Fibroblast of skin of back (primary cell): Measurements from ENCODE around the gene ZNF548. TPM values are rescaled to one million over a fixed set of nuclear protein-coding genes. Genes with fewer than 3 reads are reported as not detected.
"Not testable (repeated sequence)": the region's sequence is repeated elsewhere in the genome, so short reads cannot be mapped to it uniquely, and the experiment has no call there.

Experiments
- DNase-seq: peaks from one replicate; pipeline ENCODE4 v3.0.0-alpha.2; 2013
- polyA plus RNA-seq, 2 experiments: library from polyadenylated mRNA; unstranded; fragments of 120-200 nt; gene quantifications; one replicate each; pipeline ENCODE4 v1.2.1, GENCODE V29; 2013; ENCODE audit not compliant: insufficient read length in 2 of 2

ZNF548 gene
- 8.2 TPM for polyA plus RNA-seq (2013, experiment 1 of 2; ENCODE audit: insufficient read length)
- polyA plus RNA-seq (2013, experiment 2 of 2; ENCODE audit: insufficient read length): 7.8 TPM

DNA sequence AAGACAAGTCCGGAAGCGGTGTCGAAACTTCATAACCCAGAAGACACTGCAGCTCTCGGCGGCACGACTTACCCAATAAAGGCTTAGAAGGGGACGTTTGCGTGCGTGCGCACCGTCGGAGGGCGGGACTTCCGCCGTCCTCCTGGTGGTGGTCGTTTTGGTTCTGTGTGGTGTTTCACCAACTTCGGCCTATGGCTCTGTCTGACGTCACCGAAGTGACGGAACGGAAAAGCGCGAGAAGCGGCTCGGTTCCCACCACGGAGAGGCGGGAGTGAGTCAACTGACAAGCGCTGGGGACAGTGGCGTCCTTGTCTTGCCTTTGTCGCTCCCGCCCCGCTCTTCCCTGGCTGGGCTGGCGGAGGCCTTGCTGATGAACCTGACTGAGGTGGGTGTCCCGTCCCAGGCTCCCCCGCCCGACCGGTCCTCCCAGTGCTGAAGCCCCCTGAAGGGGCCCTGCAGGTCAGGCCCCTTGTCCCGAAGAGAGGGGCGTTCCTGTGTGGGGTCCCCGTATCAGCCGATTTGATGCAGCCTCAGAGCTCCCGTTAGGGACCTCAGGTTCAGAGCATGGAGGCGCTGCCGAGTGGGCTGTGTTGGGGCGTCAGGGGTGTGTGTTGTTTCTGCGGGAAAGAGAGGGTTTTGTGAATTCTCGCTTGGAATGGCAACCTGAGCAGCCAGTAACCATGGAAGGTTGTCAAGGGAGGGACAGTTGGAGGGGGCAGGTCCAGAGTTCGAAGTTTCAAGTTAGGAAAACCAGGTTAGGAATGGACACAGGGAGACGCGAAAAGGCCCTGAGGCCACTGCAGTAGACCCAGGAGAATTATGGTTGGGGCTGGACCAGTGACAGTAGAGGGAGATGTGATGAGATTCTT is at the start of gene ZNF548:
Gene ZNF548, plus strand, starts transcription at position 125 of the 869 bp plus-strand sequence. Its CDS starts 246 bp downstream, at position 371.
- DNase-seq: peak; percentile 100

DNA sequence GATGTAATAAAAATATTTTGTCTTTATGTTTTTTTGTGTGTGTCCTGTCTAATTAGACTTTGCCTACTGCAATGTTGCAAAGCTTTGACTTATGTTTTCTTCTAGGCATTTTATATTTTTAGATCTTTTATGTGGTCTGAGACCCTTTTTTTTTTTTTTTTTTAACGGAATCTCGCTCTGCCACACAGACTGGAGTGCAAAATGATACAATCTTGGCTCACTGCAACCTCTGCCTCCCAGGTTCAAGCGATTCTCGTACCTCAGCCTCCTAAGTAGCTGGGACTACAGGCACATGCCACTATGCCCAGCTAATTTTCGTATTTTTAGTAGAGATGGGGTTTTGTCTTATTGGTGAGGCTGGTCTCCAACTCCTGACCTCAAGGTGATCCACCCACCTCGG is 47.1 kb upstream of the ZNF548 start:
- DNase-seq: no peak

DNA sequence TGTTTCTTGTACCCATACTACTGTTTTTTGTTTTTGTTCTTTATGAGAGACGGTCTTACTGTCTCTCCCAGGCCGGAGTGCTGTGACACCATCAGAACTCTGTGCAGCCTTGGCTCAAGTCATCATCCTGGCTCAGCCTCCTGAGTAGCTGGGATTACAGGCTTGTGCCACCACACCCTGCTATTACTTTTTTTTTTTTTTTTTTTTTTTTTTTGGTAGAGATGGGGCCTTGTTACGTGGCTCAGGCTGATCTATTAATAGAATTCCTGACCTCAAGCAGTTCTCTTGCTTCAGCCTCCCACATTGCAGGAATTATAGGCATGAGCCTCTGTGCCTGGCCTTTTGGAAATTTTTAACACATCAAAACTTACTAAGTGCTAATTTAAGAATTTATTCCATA is 41.5 kb upstream of the ZNF548 start:
- peak; percentile 71 for DNase-seq

DNA sequence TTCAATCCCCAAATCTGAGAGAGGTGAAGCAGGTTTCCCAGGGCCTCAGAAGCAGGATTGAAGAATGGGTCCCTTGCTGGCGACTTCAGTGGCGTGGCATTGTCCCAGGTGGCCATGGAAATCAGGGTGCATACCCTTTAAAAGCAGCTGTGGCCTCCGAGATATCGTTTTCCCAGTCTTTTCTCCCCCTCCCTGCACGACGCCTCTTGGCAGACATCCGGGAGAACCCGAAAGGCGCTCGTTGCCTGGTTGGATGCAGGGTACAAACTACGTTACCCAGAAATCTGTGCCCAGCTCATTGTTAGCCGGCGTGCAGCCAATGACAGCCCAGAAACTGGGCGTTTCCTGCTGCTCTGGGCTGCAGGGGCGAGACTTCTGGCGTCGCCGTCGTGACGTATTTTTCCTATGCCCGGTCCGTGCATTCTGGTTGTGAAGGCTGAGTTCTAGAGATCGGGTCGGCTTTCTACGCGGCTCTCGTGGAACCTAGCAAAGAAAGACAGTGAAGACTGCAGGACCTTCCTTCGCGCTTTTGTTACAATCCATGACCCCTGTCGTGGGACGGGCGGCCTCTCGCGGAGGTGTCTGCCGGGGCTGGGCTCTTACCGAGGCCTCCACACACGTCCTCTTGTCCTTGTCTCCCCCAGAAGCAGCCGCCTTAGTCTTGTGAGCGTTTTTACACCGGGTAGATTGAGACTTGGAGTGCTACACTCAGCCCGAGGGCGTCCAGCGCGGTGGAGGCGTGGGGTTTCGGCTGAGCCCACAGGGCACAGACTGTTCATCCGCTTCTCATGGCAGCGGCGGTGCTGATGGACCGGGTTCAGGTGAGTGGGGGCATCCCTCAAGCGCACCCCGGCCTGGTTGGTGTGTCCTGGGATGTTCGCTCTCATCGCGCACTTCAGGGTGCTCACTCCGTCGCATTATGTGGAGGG is 38.5 kb upstream of the ZNF548 start, which contains the start of gene ZNF304:
Gene ZNF304, plus strand, starts transcription at position 395 of the 929 bp plus-strand sequence. Its CDS starts 394 bp downstream, at position 789.
- DNase-seq: peak; percentile 97

DNA sequence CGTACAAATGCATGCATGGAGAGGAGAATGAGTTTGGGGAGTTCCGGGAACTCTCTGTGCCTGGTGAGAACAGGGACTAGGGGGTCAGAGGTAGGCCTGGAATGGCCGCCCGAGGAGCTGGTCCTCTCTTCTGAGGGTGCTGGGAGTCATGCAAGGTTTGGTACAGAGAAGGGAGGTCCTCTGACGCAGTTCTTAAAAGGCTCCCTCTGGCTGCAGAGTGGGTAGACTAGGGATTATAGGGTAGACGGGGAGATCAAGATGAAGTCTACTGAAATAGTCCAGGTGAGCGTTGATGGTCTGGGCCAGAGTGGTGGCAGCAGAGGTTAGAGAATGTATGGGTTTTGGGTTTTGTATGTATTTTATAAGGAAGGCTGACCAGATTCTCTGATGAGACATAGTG is 37.8 kb upstream of the ZNF548 start:
- no peak for DNase-seq

DNA sequence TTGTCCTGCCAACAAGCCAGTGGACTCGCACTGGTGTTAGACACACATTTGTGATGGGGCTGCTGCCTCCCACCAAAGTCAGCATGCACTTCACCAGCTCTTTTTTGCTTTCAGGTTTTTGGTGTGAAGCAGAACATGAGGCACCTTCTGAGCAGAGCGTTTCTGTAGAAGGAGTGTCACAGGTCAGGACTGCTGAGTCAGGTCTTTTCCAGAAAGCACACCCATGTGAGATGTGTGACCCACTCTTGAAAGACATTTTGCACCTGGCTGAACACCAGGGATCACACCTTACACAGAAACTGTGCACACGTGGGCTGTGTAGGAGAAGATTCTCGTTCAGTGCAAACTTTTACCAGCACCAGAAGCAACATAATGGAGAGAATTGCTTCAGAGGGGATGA is 33.7 kb upstream of the ZNF548 start:
- DNase-seq: no peak

DNA sequence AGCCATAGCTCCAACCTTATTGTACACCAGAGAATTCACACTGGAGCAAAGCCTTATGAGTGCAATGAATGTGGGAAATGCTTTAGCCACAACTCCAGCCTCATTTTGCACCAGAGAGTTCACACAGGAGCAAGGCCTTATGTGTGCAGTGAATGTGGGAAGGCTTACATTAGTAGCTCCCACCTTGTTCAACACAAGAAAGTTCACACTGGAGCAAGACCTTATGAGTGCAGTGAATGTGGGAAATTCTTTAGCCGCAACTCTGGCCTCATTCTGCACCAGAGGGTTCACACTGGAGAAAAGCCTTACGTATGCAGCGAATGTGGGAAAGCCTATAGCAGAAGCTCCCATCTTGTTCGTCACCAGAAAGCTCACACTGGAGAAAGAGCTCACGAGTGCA is 32.2 kb upstream of the ZNF548 start:
- DNase-seq: no peak

DNA sequence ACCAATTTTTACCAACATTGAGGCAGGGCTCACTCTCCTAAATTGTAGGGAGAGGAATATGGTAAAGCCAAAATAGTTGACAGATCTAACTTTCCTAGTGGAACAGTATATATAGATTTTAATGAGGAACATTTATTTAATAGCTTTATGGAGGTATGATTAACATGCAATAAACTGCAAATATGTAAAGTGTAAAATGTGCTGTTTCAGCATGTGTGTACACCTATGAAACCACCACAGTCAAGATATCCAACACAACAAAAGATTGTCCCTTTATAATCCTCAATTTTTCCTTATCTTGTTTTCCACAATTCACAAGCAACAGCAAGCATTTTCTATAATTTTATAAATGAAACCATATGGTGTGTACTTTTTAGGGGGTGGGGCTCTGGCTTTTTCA is 30.4 kb upstream of the ZNF548 start:
- DNase-seq: no peak

DNA sequence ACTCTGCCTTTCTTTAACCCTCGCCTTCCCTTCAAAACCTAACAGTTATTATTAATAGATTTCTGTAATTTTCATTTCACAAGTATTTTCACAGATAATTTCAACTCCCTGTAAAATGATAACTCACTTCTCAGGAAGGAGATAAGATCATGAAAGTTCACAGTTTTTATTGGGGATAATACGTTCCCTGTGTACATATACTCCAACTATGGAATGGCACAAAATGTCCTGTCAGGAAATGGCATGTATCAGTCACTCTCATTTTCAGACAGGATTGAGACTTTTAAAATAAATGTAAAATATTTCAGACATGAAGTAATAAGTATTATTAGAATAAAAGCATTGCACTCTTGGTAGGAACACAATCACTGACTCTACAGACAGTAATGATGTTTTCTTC is 27.2 kb upstream of the ZNF548 start:
- no peak for DNase-seq

DNA sequence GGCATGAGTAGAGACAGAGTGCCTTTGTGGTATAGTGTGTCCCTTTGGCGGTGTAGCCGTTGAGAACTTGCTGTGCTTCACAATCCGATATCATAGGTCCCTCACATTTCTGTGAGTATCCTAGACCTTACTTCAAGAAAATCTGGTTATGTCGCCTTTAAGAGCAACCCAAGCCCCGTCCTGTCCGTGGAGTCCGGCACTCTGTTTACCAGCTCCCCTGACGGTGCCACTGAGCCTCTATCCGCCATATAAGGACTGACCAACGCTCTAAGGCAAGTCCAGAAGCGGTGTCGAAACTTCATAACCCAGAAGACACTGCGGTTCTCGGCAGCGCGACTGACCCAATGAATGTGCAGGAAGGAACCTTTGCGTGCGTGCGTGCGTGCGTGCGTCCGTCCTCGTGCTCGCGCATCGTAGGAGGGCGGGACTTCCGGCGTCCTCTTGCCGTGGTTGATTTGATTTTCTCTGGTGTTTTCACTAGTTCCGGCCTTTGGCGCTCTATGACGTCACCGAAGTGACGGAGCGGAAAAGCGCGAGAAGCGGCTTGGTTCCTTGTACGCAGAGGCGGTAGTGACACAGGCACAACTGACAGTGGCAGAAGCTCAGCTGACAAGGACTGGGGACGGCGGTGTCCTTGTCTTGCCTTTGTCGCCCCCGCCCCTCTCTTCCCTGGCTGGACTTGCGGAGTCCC is 26.5 kb upstream of the ZNF548 start, which contains the start of the genes TRAPPC2B and ZNF547:
Gene TRAPPC2B, plus strand, starts transcription at position 555 of the 691 bp plus-strand sequence. CDS start 1,283 bp downstream, outside the sequence.
Gene ZNF547, plus strand, starts transcription at position 555 of the 691 bp plus-strand sequence. CDS start 5,005 bp downstream, outside the sequence.
- DNase-seq: peak; percentile 100

DNA sequence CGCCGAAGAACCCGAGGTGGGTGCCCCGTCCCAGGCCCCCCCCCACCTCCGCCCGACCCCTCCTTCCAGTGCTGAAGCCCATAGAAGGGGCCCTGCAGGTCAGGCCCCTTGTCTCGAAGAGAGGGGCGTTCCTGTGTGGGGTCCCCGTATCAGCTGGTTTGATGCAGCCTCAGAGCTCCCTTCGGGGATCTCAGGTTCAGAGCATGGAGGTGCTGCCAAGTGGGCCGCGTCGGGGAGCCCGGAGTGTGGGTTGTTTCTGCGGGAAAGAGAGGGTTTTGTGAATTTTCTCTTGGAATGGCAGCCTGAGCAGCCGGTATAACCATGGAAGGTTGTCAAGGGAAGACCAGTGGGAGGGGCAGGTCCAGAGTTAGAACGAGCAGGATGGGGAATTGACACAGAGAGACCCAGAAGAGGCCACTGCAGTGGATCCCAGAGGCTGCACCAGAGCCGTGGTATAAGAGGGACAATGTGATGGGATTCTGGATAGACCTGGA is 25.9 kb upstream of the ZNF548 start:
- no peak for DNase-seq

DNA sequence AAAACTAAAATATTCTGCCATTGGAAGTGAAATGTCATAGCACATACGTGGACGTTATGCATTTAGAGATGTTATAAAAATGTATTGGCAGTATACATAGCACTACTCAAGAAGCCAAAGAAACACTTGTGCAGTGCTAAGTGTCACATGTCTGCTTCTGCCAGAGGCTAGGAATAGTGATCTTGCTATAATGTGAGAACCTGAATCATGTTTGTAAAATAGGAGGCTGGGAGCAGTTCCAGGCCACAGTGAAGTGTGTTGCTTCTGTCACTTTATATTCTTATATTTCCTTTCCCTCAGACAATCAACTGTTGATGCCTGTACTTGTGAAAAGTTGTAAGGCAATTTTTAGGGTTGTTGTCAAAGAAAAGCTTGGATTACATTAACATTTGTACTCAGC is 22.9 kb upstream of the ZNF548 start:
- DNase-seq: no peak

DNA sequence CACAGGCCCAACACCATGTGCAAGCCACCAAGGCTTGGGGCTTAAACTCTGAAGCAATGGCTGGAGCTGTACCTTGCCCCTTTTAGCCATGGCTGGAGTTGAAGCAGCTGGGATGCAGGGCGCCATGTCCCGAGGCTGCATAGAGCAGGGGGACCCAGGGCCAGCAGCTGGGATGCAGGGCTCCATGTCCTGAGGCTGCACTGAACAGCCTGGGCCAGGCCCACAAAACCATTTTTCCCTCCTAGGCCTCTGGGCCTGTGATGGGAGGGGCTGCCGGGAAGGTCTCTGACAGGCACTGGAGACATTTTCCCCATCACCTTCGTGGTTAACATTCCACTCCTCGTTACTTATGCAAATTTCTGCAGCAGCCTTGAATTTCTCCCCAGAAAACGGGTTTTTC is 15.5 kb upstream of the ZNF548 start:
- DNase-seq: no peak

DNA sequence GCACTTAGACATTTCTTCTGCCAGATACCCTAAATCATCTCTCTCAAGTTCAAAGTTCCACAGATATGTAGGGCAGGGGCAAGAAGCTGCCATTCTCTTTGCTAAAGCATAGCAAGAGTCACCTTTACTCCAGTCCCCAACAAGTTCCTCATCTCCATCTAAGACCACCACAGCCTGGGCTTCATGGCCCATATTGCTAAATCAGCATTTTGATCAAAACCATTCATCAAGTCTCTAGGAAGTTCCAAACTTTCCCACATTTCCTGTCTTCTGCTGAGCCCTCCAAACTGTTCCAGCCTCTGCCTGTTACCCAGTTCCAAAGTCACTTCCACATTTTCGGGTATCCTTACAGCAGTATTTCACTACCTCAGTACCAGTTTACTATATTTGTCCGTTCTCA is 15.0 kb upstream of the ZNF548 start:
- DNase-seq: not testable (repeated sequence)

DNA sequence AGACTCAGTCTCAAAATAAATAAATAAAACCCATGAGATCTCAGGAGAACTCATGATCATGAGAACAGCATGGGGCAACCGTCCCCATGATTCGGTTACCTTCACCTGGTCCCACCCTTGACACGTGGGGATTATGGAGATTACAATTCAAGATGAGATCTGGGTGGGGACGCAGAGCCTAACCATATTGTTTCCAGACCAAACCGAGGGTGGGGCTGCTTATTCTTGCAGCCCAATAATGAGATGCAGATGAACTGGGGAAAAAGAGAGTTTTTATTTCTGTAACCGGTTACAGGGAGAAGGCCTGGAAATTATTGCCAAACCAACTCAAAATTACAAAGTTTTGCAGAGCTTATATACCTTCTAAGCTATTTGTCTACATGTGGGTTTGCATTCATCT is 13.5 kb upstream of the ZNF548 start:
- no peak for DNase-seq

DNA sequence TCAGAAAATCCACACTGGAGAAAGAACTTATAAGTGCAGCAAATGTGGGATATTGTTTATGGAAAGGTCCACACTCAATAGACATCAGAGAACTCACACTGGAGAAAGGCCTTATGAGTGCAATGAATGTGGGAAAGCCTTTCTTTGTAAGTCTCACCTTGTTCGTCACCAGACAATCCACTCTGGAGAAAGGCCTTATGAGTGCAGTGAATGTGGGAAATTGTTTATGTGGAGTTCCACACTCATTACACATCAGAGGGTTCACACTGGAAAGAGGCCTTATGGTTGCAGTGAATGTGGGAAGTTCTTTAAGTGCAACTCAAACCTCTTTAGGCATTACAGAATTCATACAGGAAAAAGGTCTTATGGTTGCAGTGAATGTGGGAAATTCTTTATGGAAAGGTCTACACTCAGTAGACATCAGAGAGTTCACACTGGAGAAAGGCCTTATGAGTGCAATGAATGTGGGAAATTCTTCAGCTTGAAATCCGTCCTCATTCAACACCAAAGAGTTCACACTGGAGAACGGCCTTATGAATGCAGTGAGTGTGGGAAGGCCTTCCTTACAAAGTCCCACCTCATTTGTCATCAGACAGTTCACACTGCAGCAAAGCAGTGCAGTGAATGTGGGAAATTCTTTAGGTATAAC is 12.0 kb upstream of the ZNF548 start:
- no peak for DNase-seq

DNA sequence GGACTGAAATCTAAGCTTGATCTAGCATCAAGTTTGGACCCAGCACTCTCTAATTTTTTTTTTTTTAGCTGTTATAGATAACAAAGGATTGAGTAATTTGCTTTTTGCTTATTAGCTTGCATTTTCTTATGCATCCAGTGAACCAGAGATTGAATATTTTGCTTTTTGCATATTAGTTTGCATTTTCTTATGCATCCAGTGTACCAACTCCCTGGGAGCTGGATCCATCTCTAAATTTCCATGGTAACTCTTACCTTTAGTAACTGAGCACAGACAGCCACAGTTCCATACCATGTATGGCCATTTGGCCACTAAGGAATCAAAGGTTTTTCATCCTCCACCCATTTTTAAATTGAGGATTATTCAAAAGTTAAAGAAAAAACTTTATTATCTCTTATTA is 8.7 kb upstream of the ZNF548 start:
- DNase-seq: no peak

DNA sequence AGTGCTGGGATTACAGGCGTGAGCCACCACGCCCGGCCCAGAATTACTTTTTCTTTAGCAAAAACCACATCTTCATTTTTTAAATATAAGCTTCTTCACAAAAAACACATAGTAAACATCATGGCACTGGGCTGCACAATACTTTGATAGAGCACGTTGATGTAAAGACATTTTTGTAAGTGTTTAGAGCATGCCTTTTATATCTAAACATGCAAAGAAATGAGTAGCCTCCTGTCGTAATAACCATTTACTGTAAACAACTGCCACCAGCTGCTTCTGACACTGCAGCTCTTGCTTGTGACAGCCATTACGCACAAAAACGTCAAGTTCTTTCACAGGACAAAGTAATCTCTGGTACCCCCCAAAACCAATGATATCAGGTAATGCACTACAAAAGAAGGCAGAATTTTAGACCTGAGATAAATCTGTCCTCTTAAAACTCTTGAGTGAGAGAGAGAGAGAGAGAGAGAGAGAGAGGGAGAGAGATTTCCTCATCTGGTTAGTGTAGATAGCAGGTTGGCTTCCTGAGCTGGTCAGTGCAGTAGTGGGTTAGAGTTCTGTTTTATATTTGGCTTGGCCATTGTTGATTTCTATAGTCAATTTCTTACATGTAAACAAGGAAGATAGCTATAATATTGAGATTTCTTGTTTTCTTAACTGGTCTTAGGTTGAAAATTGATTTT is 6.7 kb upstream of the ZNF548 start:
- no peak for DNase-seq

DNA sequence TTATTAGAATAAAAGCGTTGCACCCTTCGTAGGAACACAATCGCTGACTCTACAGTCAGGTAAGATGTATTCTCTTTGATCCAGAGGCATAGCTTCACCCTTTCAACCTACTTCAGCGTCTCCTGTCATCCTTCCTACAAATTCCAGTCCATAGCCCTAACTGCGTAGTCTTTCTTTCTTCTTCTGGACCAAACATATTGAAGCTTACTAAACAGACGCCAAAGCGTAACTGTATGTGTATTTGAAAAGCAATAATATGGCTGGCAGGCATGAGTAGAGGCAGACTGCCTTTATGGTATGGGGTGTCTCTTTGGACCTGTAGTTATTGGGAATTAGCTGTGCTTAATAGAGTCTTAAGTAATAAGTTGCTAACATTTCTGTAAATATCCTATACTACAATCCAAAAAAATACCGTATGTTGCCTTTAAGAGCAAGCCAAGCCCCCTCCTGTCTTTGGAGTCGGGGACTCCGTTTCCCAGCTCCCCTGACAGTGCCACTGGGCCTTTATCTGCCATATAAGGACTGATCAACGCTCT is 392 bp upstream of the ZNF548 start:
- DNase-seq: no peak

DNA sequence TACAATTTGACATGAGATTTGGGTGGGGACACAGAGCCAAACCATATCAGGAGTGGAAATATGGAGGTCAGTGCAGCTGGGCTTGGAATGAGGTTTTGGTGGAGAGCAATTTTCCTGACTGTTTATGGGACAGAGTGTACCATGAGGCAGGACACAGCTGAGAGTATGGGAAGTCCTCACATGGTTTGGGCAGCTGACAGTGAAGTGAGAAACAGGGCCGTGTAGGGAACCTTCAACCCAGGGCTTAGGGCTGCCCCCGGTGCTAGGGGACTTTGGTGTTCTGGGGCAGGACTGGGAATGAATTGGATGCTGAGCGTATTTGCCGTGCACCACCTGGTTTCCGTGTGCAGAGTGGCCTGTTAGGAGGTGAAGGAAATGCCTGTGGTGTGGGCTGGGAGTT is 6.1 kb downstream of the ZNF548 start:
- DNase-seq: no peak

DNA sequence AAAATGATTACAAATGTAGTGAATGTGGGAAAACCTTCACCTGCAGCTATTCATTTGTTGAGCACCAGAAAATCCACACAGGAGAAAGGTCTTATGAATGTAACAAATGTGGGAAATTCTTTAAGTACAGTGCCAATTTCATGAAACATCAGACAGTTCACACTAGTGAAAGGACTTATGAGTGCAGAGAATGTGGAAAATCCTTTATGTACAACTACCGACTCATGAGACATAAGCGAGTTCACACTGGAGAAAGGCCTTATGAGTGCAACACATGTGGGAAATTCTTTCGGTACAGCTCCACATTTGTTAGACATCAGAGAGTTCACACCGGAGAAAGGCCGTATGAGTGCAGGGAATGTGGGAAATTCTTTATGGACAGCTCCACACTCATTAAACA is 9.2 kb downstream of the ZNF548 start:
- DNase-seq: no peak
